Measurements from ENCODE around the gene KIAA1549. TPM values are rescaled to one million over a fixed set of nuclear protein-coding genes. Genes with fewer than 3 reads are reported as not detected.

KIAA1549 gene
- total and polyA plus RNA-seq, 7 donors = 0.46 to 4.4 (median 1.4) TPM

DNA sequence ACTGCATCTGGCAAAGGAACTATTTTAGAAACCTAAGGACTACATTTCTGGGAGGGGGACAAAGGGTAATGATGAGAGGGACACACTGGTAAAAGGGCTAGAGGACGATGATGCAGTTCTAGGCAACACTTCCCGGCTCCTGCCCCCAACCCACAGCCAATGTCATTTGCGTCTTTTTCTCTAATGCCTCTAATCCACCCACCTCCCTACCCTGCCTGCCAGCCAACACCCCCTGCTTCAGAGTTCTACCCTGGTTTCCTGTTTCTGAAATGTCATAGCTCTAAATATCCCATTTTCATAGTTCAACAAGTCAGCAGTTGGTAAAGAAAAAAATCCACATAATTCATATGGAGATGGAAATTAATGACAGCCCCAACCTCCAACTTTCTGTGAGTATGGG lies 79.0 kb downstream of the KIAA1549 start:
- ATAC-seq (no peak), DNase-seq (no peak)
- WGBS, 3 donors = 76 to 90% (median 77%) methylated on average over 3 of the region's 3 CpGs
- TF ChIP-seq, protein P1, sequence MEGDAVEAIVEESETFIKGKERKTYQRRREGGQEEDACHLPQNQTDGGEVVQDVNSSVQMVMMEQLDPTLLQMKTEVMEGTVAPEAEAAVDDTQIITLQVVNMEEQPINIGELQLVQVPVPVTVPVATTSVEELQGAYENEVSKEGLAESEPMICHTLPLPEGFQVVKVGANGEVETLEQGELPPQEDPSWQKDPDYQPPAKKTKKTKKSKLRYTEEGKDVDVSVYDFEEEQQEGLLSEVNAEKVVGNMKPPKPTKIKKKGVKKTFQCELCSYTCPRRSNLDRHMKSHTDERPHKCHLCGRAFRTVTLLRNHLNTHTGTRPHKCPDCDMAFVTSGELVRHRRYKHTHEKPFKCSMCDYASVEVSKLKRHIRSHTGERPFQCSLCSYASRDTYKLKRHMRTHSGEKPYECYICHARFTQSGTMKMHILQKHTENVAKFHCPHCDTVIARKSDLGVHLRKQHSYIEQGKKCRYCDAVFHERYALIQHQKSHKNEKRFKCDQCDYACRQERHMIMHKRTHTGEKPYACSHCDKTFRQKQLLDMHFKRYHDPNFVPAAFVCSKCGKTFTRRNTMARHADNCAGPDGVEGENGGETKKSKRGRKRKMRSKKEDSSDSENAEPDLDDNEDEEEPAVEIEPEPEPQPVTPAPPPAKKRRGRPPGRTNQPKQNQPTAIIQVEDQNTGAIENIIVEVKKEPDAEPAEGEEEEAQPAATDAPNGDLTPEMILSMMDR (IDR thresholded peaks at IDR 0.05) = no peak
- intact Hi-C loops (cut with DNase I) = no loop called here
- Histone ChIP-seq H3K27me3 (ENCODE audit: insufficient read depth in 3 of 3, low read length in 2 of 3) (no peaks in the 10 kb centered on the region), H3K36me3 (ENCODE audit: insufficient read depth in 1 of 2, low read depth in 1 of 2) (no peaks in the 10 kb centered on the region), H3K9me3 (no peaks in the 10 kb centered on the region), H3K27ac (no peak overlapping the region), H3K4me1 (no peaks in the 10 kb centered on the region), H3K4me3 (no peak overlapping the region)

DNA sequence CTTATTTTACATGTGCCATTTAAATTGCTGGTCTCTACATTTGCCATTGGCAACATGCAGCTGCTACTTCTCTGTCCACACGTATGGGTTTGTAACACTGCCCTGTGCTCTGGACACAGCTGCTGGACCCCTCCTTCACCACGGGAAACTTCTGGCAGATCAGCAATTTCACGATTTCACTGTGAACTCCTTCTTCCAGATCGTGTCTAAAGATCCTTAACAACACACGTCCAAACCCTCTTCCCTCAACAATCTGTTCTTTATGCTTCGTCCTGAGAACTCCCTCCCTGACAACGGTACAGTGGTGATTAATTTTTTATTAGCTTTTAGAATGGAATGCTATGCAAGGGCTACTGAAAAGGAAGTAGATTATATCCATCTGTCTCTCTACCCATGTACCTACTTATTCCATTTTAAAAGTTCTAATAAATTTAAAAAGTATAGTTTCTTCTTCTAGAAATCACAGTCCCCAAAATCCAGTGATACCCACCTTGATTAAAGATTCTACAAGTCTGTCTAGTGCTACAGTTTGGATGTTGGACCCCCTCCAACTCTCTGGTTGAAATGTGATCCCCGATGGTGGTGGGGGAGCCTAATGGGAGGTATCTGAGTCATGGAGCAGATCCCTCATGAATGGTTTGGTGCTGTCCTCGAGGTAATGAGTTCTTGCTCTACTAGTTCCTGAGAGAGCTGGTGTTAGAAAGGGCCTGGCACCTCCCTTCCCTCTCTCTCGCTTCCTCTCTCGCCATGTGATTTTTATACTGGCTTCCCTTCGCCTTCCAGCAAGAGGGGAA lies 81.0 kb downstream of the KIAA1549 start:
- intact Hi-C loops (cut with DNase I) = no loop called here
- DNase-seq (no peak), ATAC-seq (no peak)
- no peaks in the 10 kb centered on the region for H3K27me3 ChIP-seq (ENCODE audit: insufficient read depth in 3 of 3, low read length in 2 of 3)
- H3K27ac ChIP-seq = no peak overlapping the region
- TF ChIP-seq, protein P1 (IDR thresholded peaks at IDR 0.05) = no peak
- H3K4me1 ChIP-seq = no peaks in the 10 kb centered on the region
- H3K9me3 ChIP-seq = no peaks in the 10 kb centered on the region
- 49 to 63% (median 49%) methylated on average over 12 of the region's 12 CpGs for WGBS, 3 donors
- H3K4me3 ChIP-seq = no peak overlapping the region
- H3K36me3 ChIP-seq (ENCODE audit: insufficient read depth in 1 of 2, low read depth in 1 of 2) = no peaks in the 10 kb centered on the region

DNA sequence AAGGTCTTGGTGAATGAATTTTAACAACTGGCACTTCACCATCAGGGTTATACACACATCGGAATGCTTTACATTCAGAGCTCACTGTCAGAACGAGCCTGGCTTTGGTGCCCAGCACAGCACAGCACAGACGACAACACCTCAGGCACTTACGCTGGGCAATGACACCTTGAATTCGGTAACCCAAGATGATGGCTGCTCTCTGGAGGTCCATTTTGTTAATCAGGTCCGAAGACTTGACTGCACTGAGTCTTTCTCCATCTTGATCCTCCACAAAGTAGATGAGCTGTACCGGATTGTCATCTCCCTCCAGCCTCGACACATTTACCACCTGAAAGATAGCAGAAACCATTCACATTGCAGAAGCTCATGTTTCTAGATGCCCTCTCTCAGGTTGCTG lies 82.4 kb downstream of the KIAA1549 start:
- H3K4me1 ChIP-seq = no peaks in the 10 kb centered on the region
- no peak for DNase-seq
- ATAC-seq = no peak
- no peaks in the 10 kb centered on the region for H3K36me3 ChIP-seq (ENCODE audit: insufficient read depth in 1 of 2, low read depth in 1 of 2)
- H3K27me3 ChIP-seq (ENCODE audit: insufficient read depth in 3 of 3, low read length in 2 of 3) = no peaks in the 10 kb centered on the region
- 83 to 95% (median 87%) methylated on average over 8 of the region's 8 CpGs for WGBS, 3 donors
- intact Hi-C loops (cut with DNase I) = no loop called here
- H3K4me3 ChIP-seq = no peak overlapping the region
- TF ChIP-seq, protein P1 (IDR thresholded peaks at IDR 0.05) = no peak
- H3K27ac ChIP-seq = no peak overlapping the region
- no peaks in the 10 kb centered on the region for H3K9me3 ChIP-seq

- no peaks in the 10 kb centered on the region for H3K9me3 ChIP-seq
- no peaks in the 10 kb centered on the region for H3K4me1 ChIP-seq
- H3K27ac ChIP-seq = no peak overlapping the region
- no peaks in the 10 kb centered on the region for H3K27me3 ChIP-seq (ENCODE audit: insufficient read depth in 3 of 3, low read length in 2 of 3)
- ATAC-seq (no peak), DNase-seq (no peak)
- 86 to 93% (median 87%) methylated on average over 3 of the region's 3 CpGs for WGBS, 3 donors
- H3K4me3 ChIP-seq = no peak overlapping the region
- no peaks in the 10 kb centered on the region for H3K36me3 ChIP-seq (ENCODE audit: insufficient read depth in 1 of 2, low read depth in 1 of 2)
- intact Hi-C loops (cut with DNase I) = no loop called here
- TF ChIP-seq, protein P1 (IDR thresholded peaks at IDR 0.05) = no peak
Measured at GRCh38 chr7:138898255-138898654, 82.9 kb downstream of the KIAA1549 start.

GRCh38 chr7:138895679-138896078 lies 85.5 kb downstream of the KIAA1549 start:
- TF ChIP-seq, protein P1 (IDR thresholded peaks at IDR 0.05) = no peak
- ATAC-seq = no peak
- intact Hi-C loops (cut with DNase I) = no loop called here
- Histone ChIP-seq H3K27ac (no peak overlapping the region), H3K36me3 (ENCODE audit: insufficient read depth in 1 of 2, low read depth in 1 of 2) (no peaks in the 10 kb centered on the region), H3K4me1 (peaks cover 7% of the 10 kb centered on the region), H3K27me3 (ENCODE audit: insufficient read depth in 3 of 3, low read length in 2 of 3) (no peaks in the 10 kb centered on the region), H3K9me3 (no peaks in the 10 kb centered on the region), H3K4me3 (no peak overlapping the region)
- 58 to 77% (median 72%) methylated on average over 7 of the region's 7 CpGs for WGBS, 3 donors
- no peak for DNase-seq

Data from psoas muscle (tissue), 8 donors.